ENCODE data around the gene GPR119. TPM values are rescaled to one million over a fixed set of nuclear protein-coding genes. Genes with fewer than 3 reads are reported as not detected.

Gene GPR119
- total RNA-seq, 1 experiment from 2014 or later, result not detected

- no peaks in the 10 kb centered on the region for H4K20me1 ChIP-seq (ENCODE audit: control insufficient read depth, insufficient read depth, insufficient read length)
- H3K9me3 Mint-ChIP-seq, result peaks cover 0 to 41% of the 10 kb centered on the region in 2 experiments; a peak in 2 of 5 replicates
- WGBS (ENCODE audit: extremely low coverage, insufficient read length, low lambda C conversion rate), result no CpG with 5 or more reads among the region's 5 CpGs
- TF ChIP-seq CTCF (conservative IDR thresholded peaks at IDR 0.05), result no peak
- H3K27ac ChIP-seq (ENCODE audit: insufficient read length, low read depth, low read length), result no peak overlapping the region
- H2BK120ac ChIP-seq (ENCODE audit: low read depth, low read length, poor library complexity, severe bottlenecking), result no peak overlapping the region
- no peak overlapping the region for H3K27ac Mint-ChIP-seq
- no peak overlapping the region for H2AK5ac ChIP-seq (ENCODE audit: insufficient read length, low read length)
- H4K91ac ChIP-seq (ENCODE audit: insufficient read length, low read depth, low read length), result no peak overlapping the region
- no peak overlapping the region for H2BK5ac ChIP-seq (ENCODE audit: insufficient read length, low read length)
- H3K4me3 Mint-ChIP-seq, result no peak overlapping the region
- H3T11ph ChIP-seq (ENCODE audit: low read length), result no peak overlapping the region
- H2BK12ac ChIP-seq (ENCODE audit: insufficient read length, low read depth, low read length), result no peak overlapping the region
- H3K23me2 ChIP-seq (ENCODE audit: insufficient read length, low read depth, low read length, poor library complexity, severe bottlenecking), result no peaks in the 10 kb centered on the region
- H3K9me3 ChIP-seq (ENCODE audit: control insufficient read depth, low read depth, low read length), result no peaks in the 10 kb centered on the region
- no peak overlapping the region for H3K14ac ChIP-seq (ENCODE audit: insufficient read depth, low read length)
- H4K5ac ChIP-seq (ENCODE audit: insufficient read length, low read depth, low read length), result no peak overlapping the region
- no peak overlapping the region for H2AFZ ChIP-seq (ENCODE audit: low read length)
- H4K8ac ChIP-seq (replicated peaks; ENCODE audit: insufficient read length, low read depth, low read length), result no peak overlapping the region
- no peak overlapping the region for H3K9ac ChIP-seq (ENCODE audit: extremely low read depth, insufficient read length, low read length)
- no peak overlapping the region; the same call in 1 of the 2 replicates for H2BK15ac ChIP-seq (ENCODE audit: low read depth, low read length)
- H3K4ac ChIP-seq (ENCODE audit: low read depth, low read length), result no peak overlapping the region
- no peaks in the 10 kb centered on the region for H3K79me2 ChIP-seq (ENCODE audit: insufficient read depth, low read length)
- no peak for DNase-seq
- H3K36me3 Mint-ChIP-seq (ENCODE audit: insufficient read depth in 1 of 3, low read depth in 3 of 3), result peaks cover 0 to 37% (median 21%) of the 10 kb centered on the region in 3 experiments; a peak in 6 of 7 replicates
- H3K23ac ChIP-seq (ENCODE audit: insufficient read length, low read depth, low read length), result no peak overlapping the region
- H3K4me1 ChIP-seq (ENCODE audit: insufficient read depth, low read length), result peaks cover 2% of the 10 kb centered on the region; the same call in 1 of the 2 replicates
- H3K4me2 ChIP-seq (ENCODE audit: insufficient read depth, insufficient read length, low read length), result no peak overlapping the region
- no peaks in the 10 kb centered on the region for H3K27me3 ChIP-seq (ENCODE audit: insufficient read depth, low read length)
- peaks cover 4 to 13% of the 10 kb centered on the region in 2 experiments for H3K4me1 Mint-ChIP-seq
- no peaks in the 10 kb centered on the region for H3K79me1 ChIP-seq (ENCODE audit: insufficient read depth, low read depth, low read length, poor library complexity, severe bottlenecking)
- no peaks in the 10 kb centered on the region; the same call in 1 of the 2 replicates for H3K27me3 Mint-ChIP-seq (ENCODE audit: low read depth)
- H3K18ac ChIP-seq (ENCODE audit: insufficient read length, low read depth, low read length), result no peak overlapping the region
- no peak overlapping the region for H3K56ac ChIP-seq (ENCODE audit: insufficient read length, low read depth, low read length)
- no peak overlapping the region for H2BK20ac ChIP-seq (ENCODE audit: low read depth, low read length, poor library complexity, severe bottlenecking)
These were observed 29.3 kb upstream of the GPR119 start for GRCh38 chrX:130414800-130415199.
